ENCODE results near the gene SERPINB10. TPM values are rescaled to one million over a fixed set of nuclear protein-coding genes. Genes with fewer than 3 reads are reported as not detected.

SERPINB10 gene
- total RNA-seq, 1 experiment from 2014 or later = not detected

GRCh38 chr18:63965716-63966330, 58.1 kb downstream of the SERPINB10 start:
- intact Hi-C loops (cut with micrococcal nuclease; ENCODE audit: unreplicated experiment) = no loop called here
- Histone ChIP-seq H3K9me2 (ENCODE audit: insufficient read depth) (no peaks in the 10 kb centered on the region), H3K4me1 (replicated peaks; ENCODE audit: insufficient read depth) (peaks cover 13% of the 10 kb centered on the region), H3K4me2 (no peak overlapping the region), H3K36me3 (ENCODE audit: low read depth) (no peaks in the 10 kb centered on the region), H3K4me3 (no peak overlapping the region), H3K9me3 (ENCODE audit: insufficient read depth, low read depth) (no peaks in the 10 kb centered on the region), H3K79me2 (ENCODE audit: low read depth) (no peaks in the 10 kb centered on the region), H2AFZ (no peak overlapping the region), H3K27me3 (ENCODE audit: insufficient read depth, low read depth) (no peaks in the 10 kb centered on the region), H3F3A (ENCODE audit: insufficient read depth, low read depth) (peaks cover 20% of the 10 kb centered on the region), H3K27ac (no peak overlapping the region), H4K20me1 (ENCODE audit: insufficient read depth) (no peaks in the 10 kb centered on the region)
- POLR2A ChIA-PET (ENCODE audit: unreplicated experiment) = no interaction called here
- no TSS peak for BruUV-seq (replicated peaks)
- CTCF ChIA-PET = interaction anchor here (0.6 kb wide), 1 partner anchor 728 kb away, joined by 5 read pairs; no protein-coding TSS in a partner anchor
- TF ChIP-seq EZH2 (IDR thresholded peaks at IDR 0.05; ENCODE audit: low read depth) (no peak), CTCF (conservative IDR thresholded peaks at IDR 0.05) (no peak)
- DNase-seq = no peak

GRCh38 chr18:63969942-63970808, 62.4 kb downstream of the SERPINB10 start, which contains the start of gene SERPINB8:
TSS of gene SERPINB8 (plus strand) at chr18:63970081. CDS start at chr18:63978309, 8,228 bp downstream.
- Histone ChIP-seq H2AFZ (peak within 1 kb of the TSS; percentile 83), H3K4me3 (peak within 1 kb of the TSS; percentile 73), H4K20me1 (ENCODE audit: insufficient read depth) (no peaks in the 10 kb centered on the region; the same call in 1 of the 2 replicates), H3K9me3 (ENCODE audit: insufficient read depth, low read depth) (peaks cover 3% of the 10 kb centered on the region; the same call in 1 of the 2 replicates), H3K79me2 (ENCODE audit: low read depth) (peaks cover 22% of the 10 kb centered on the region), H3F3A (ENCODE audit: insufficient read depth, low read depth) (peaks cover 31% of the 10 kb centered on the region), H3K27me3 (ENCODE audit: insufficient read depth, low read depth) (no peaks in the 10 kb centered on the region), H3K27ac (peak within 1 kb of the TSS; percentile 97), H3K4me1 (replicated peaks; ENCODE audit: insufficient read depth) (peaks cover 18% of the 10 kb centered on the region), H3K9me2 (ENCODE audit: insufficient read depth) (no peaks in the 10 kb centered on the region), H3K36me3 (ENCODE audit: low read depth) (no peaks in the 10 kb centered on the region), H3K4me2 (peak within 1 kb of the TSS; percentile 79)
- TF ChIP-seq CTCF (conservative IDR thresholded peaks at IDR 0.05) (no peak), EZH2 (IDR thresholded peaks at IDR 0.05; ENCODE audit: low read depth) (no peak)
- TSS peak; percentile 74 for BruUV-seq (replicated peaks)
- ChIA-PET POLR2A (ENCODE audit: unreplicated experiment) (interaction anchor here (0.6 to 1.1 kb wide), 5 partner anchors 86 to 610 kb away, joined by 3 to 12 read pairs (median 3); no protein-coding TSS in a partner anchor), CTCF (interaction anchor here (0.6 kb wide), 1 partner anchor 143 kb away, joined by 3 read pairs; no protein-coding TSS in a partner anchor)
- intact Hi-C loops (cut with micrococcal nuclease; ENCODE audit: unreplicated experiment) = loop anchor here (10.0 kb wide), 2 partner anchors 455 to 545 kb away; partner anchors contain the start of gene VPS4B
- DNase-seq = peak; percentile 87 to 92

- Histone ChIP-seq H3K27ac (peak overlapping the region; percentile 97), H3K36me3 (ENCODE audit: low read depth) (no peaks in the 10 kb centered on the region), H3K9me2 (ENCODE audit: insufficient read depth) (no peaks in the 10 kb centered on the region), H3K4me1 (replicated peaks; ENCODE audit: insufficient read depth) (peaks cover 18% of the 10 kb centered on the region), H3F3A (ENCODE audit: insufficient read depth, low read depth) (peaks cover 31% of the 10 kb centered on the region), H3K9me3 (ENCODE audit: insufficient read depth, low read depth) (peaks cover 3% of the 10 kb centered on the region; the same call in 1 of the 2 replicates), H2AFZ (peak overlapping the region; percentile 83), H3K27me3 (ENCODE audit: insufficient read depth, low read depth) (no peaks in the 10 kb centered on the region), H4K20me1 (ENCODE audit: insufficient read depth) (no peaks in the 10 kb centered on the region; the same call in 1 of the 2 replicates), H3K4me3 (peak overlapping the region; percentile 73), H3K4me2 (peak overlapping the region; percentile 79), H3K79me2 (ENCODE audit: low read depth) (peaks cover 25% of the 10 kb centered on the region)
- peak; percentile 60 to 68 for DNase-seq
- intact Hi-C loops (cut with micrococcal nuclease; ENCODE audit: unreplicated experiment) = loop anchor here (10.0 kb wide), 2 partner anchors 456 to 546 kb away; partner anchors contain the start of gene VPS4B
- POLR2A ChIA-PET (ENCODE audit: unreplicated experiment) = interaction anchor here (0.6 to 1.1 kb wide), 4 partner anchors 87 to 610 kb away, joined by 3 to 4 read pairs (median 3); no protein-coding TSS in a partner anchor
- TF ChIP-seq EZH2 (IDR thresholded peaks at IDR 0.05; ENCODE audit: low read depth) = no peak
- TF ChIP-seq CTCF (conservative IDR thresholded peaks at IDR 0.05) = no peak
- CTCF ChIA-PET = interaction anchor here (0.6 kb wide), 2 partner anchors 143 to 463 kb away, joined by 3 to 4 read pairs; no protein-coding TSS in a partner anchor
- BruUV-seq (replicated peaks) = no TSS peak
Measured at GRCh38 chr18:63970809-63971205, 63.0 kb downstream of the SERPINB10 start.
